ENCODE data around the gene ABHD2.
"Not testable (repeated sequence)": the region's sequence is repeated elsewhere in the genome, so short reads cannot be mapped to it uniquely, and the experiment has no call there.

Gene ABHD2

GRCh38 chr15:89087830-89088604 is at the start of gene ABHD2:
Gene ABHD2, plus strand, starts transcription at chr15:89088456. Its CDS starts 27,872 bp downstream, at chr15:89116328.
- peak; percentile 100 for DNase-seq (ENCODE audit: low spot score)

GRCh38 chr15:89039142-89039541 is 49.1 kb upstream of the ABHD2 start:
- no peak for DNase-seq (ENCODE audit: low spot score)

GRCh38 chr15:89041507-89041906 is 46.7 kb upstream of the ABHD2 start:
- DNase-seq (ENCODE audit: low spot score): no peak

GRCh38 chr15:89042387-89042786 is 45.9 kb upstream of the ABHD2 start:
- DNase-seq (ENCODE audit: low spot score): no peak

- no peak for DNase-seq (ENCODE audit: low spot score)
Measured at GRCh38 chr15:89043031-89044002, 44.9 kb upstream of the ABHD2 start.

GRCh38 chr15:89049016-89049666 is 39.1 kb upstream of the ABHD2 start:
- not testable (repeated sequence) for DNase-seq (ENCODE audit: low spot score)

- DNase-seq (ENCODE audit: low spot score): no peak
Measured at GRCh38 chr15:89051875-89052274, 36.4 kb upstream of the ABHD2 start.

GRCh38 chr15:89052474-89052873 is 35.8 kb upstream of the ABHD2 start:
- no peak for DNase-seq (ENCODE audit: low spot score)

- no peak for DNase-seq (ENCODE audit: low spot score)
Measured at GRCh38 chr15:89054873-89055272, 33.4 kb upstream of the ABHD2 start.

GRCh38 chr15:89057506-89058133 is 30.6 kb upstream of the ABHD2 start:
- DNase-seq (ENCODE audit: low spot score): peak; percentile 71

GRCh38 chr15:89058376-89058775 is 29.9 kb upstream of the ABHD2 start:
- DNase-seq (ENCODE audit: low spot score): no peak

- no peak for DNase-seq (ENCODE audit: low spot score)
Measured at GRCh38 chr15:89058876-89059405, 29.3 kb upstream of the ABHD2 start.

- DNase-seq (ENCODE audit: low spot score): no peak
Measured at GRCh38 chr15:89066280-89066679, 22.0 kb upstream of the ABHD2 start.

GRCh38 chr15:89067751-89068150 is 20.5 kb upstream of the ABHD2 start:
- no peak for DNase-seq (ENCODE audit: low spot score)

- no peak for DNase-seq (ENCODE audit: low spot score)
Measured at GRCh38 chr15:89068325-89068784, 19.9 kb upstream of the ABHD2 start.

GRCh38 chr15:89070197-89071124 is 17.8 kb upstream of the ABHD2 start:
- DNase-seq (ENCODE audit: low spot score): no peak

GRCh38 chr15:89071471-89071870 is 16.8 kb upstream of the ABHD2 start:
- no peak for DNase-seq (ENCODE audit: low spot score)

- DNase-seq (ENCODE audit: low spot score): no peak
Measured at GRCh38 chr15:89072277-89072869, 15.9 kb upstream of the ABHD2 start.

- no peak for DNase-seq (ENCODE audit: low spot score)
Measured at GRCh38 chr15:89074402-89075012, 13.7 kb upstream of the ABHD2 start.
